Common myeloid progenitor, CD34-positive (primary cell): ENCODE measurements around the gene OPCML.

Source experiments
- CTCF ChIA-PET: fragments of 350-600 bp; sonication (Branson Sonifier 250); formaldehyde crosslinking; loops from one replicate; lab custom pipeline; 2021; ENCODE audit warnings: antibody characterized with exemption; lab: Charles Lee
- POLR2A ChIA-PET: fragments of 350-600 bp; sonication (Branson Sonifier 250); formaldehyde crosslinking; loops from one replicate; lab custom pipeline; 2021; ENCODE audit warnings: antibody characterized with exemption; lab: Charles Lee
- DNase-seq, 3 donors: peaks; one replicate each; pipeline versions ENCODE4 v3.0.0 to v3.0.0-alpha.2; 2013
- H3K27ac ChIP-seq, 2 experiments: 1 replicate in 1 of 2; 2 replicates in 1 of 2; pipeline ENCODE4 v1.7.0; 2013; ENCODE audit warnings: inconsistent platforms in 2 of 2, low read length in 2 of 2, mild to moderate bottlenecking in 2 of 2, low read depth in 1 of 2, moderate library complexity in 1 of 2; ENCODE audit not compliant: severe bottlenecking in 2 of 2, insufficient read depth in 1 of 2, poor library complexity in 1 of 2
- H3K27me3 ChIP-seq, 5 experiments: replicated peaks in 2 of 5; 1 replicate in 3 of 5; 2 replicates in 2 of 5; pipeline versions ENCODE4 v1.6.1 to v1.7.0; 2013; ENCODE audit warnings: low read length in 4 of 5, mild to moderate bottlenecking in 2 of 5, moderate library complexity in 2 of 5, inconsistent platforms in 1 of 5; ENCODE audit not compliant: insufficient read depth in 5 of 5, control insufficient read depth in 4 of 5
- H3K36me3 ChIP-seq, 4 experiments: 1 replicate in 2 of 4; 2 replicates in 2 of 4; pipeline versions ENCODE4 v1.6.1 to v1.7.0; 2013; ENCODE audit warnings: low read length in 3 of 4, control low read depth in 1 of 4, mild to moderate bottlenecking in 1 of 4; ENCODE audit not compliant: control insufficient read depth in 4 of 4, insufficient read depth in 4 of 4
- H3K4me1 ChIP-seq, 4 experiments: 1 replicate in 3 of 4; 2 replicates in 1 of 4; pipeline versions ENCODE4 v1.6.1 to v1.7.1; 2013; ENCODE audit warnings: low read length in 3 of 4, mild to moderate bottlenecking in 3 of 4, control low read depth in 1 of 4, inconsistent platforms in 1 of 4, moderate library complexity in 1 of 4; ENCODE audit not compliant: control insufficient read depth in 4 of 4, insufficient read depth in 4 of 4; ENCODE audit errors: control extremely low read depth in 1 of 4
- H3K4me3 ChIP-seq, 7 experiments: 1 replicate in 4 of 7; 2 replicates in 3 of 7; pipeline versions ENCODE4 v1.5.1 to v1.7.0; 2013; ENCODE audit warnings: mild to moderate bottlenecking in 7 of 7, low read length in 6 of 7, moderate library complexity in 6 of 7, inconsistent platforms in 2 of 7, low read depth in 2 of 7, control low read depth in 1 of 7; ENCODE audit not compliant: insufficient read depth in 4 of 7, control insufficient read depth in 1 of 7; ENCODE audit errors: extremely low read depth in 1 of 7
- H3K9me3 ChIP-seq, 5 experiments: 1 replicate in 4 of 5; 2 replicates in 1 of 5; pipeline versions ENCODE4 v1.6.1 to v1.7.1; 2013; ENCODE audit warnings: low read length in 4 of 5, mild to moderate bottlenecking in 2 of 5, inconsistent platforms in 1 of 5, low read depth in 1 of 5, moderate library complexity in 1 of 5; ENCODE audit not compliant: control insufficient read depth in 4 of 5, insufficient read depth in 2 of 5; ENCODE audit errors: control extremely low read depth in 1 of 5
- WGBS: methylation state at CpG from one replicate; pipeline ENCODE4 v1.1.5; 2013; ENCODE audit not compliant: insufficient coverage; 5-methylcytosine and 5-hydroxymethylcytosine counted together

The OPCML gene

DNA sequence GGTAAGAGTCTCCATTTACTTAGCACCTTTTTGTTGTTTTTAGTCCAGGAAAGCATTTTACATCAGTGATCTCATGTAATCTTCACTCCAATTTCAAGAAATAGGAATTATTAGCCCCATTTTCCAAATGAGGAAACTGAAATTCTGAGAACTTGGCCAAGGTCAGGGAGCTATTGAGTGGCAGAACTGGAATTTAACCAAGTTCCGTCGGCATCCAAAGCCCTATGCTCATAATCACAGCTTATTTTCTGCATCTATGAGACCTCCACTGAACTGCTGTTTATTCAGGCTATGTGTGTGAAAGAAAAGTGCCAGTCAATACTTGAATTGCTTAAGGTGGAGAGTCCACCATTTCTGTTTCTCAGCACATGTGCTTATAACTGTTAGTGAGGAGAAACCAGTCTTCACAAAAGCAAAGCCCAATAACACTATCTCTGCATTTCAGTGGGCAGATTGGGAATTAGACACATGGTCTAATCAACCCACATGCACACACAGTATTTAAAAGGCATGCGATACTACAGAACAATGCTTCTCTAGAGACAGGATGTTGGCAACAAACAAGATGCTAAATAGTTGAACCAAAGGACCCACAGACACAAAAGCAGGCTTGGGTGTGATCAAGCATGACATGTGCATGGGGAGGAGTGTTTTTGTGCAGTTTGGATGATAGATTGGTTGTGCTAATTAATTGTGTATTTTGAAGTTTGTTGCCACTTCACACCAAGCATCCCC is 780.6 kb downstream of the OPCML start:
- POLR2A ChIA-PET = no interaction called here
- no peak for DNase-seq
- 83% methylated on average over 1 of the region's 3 CpGs for WGBS
- Histone ChIP-seq H3K4me3 (no peak overlapping the region), H3K27me3 (no peaks in the 10 kb centered on the region), H3K9me3 (peaks cover 0 to 1% (median 0%) of the 10 kb centered on the region in 5 experiments), H3K36me3 (no peaks in the 10 kb centered on the region), H3K4me1 (no peaks in the 10 kb centered on the region), H3K27ac (no peak overlapping the region)
- CTCF ChIA-PET = no interaction called here

DNA sequence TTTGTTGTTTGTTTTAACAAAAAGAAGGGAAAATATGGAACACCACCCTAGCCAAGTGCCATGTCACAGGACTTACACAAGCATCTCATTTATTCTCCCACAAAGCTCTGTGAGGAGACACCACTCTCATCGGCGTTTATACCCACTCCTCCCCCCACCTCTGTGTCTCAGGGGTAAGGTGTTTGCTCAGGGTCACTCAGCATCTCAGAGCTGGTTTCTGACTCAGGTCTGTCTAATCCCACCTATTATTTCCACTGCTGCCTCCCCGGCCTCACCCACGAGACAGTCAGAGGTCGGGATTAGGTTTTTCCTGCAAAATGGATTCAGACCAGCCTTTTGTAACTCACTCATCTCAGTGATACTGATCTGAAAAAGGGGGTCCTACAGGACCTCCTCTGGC is 786.0 kb downstream of the OPCML start:
- no peaks in the 10 kb centered on the region for H3K36me3 ChIP-seq
- H3K4me3 ChIP-seq = no peak overlapping the region
- 94% methylated on average over 5 of the region's 5 CpGs for WGBS
- DNase-seq = no peak
- H3K27me3 ChIP-seq = no peaks in the 10 kb centered on the region
- ChIA-PET CTCF (no interaction called here), POLR2A (interaction anchor here (0.5 kb wide), 1 partner anchor 1583 kb away, joined by 3 read pairs; no protein-coding TSS in a partner anchor)
- no peak overlapping the region for H3K27ac ChIP-seq
- no peaks in the 10 kb centered on the region for H3K9me3 ChIP-seq
- H3K4me1 ChIP-seq = no peaks in the 10 kb centered on the region

DNA sequence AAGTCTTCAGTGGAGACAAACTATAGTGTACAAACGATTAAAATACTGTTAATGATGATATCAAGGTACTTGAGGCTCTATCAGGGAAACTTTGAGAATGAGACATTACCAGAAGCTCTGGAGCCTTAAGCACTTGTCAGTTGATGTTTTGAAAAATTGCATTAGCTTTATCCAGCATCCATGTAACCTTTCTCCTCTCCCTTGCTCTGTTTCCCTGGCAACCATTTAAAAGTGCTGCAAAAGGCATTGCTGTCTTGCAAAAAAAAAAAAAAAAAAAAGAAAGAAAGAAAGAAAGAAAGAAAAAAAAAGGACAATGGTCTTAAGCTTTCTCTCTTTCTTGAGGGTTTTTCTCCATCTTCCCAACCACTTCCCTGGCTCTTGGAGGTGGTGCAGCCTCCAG is 787.0 kb downstream of the OPCML start:
- no peak overlapping the region for H3K4me3 ChIP-seq
- H3K36me3 ChIP-seq = no peaks in the 10 kb centered on the region
- no peaks in the 10 kb centered on the region for H3K27me3 ChIP-seq
- no peak for DNase-seq
- H3K9me3 ChIP-seq = no peaks in the 10 kb centered on the region
- no peak overlapping the region for H3K27ac ChIP-seq
- H3K4me1 ChIP-seq = no peaks in the 10 kb centered on the region
- WGBS = 71% methylated on average over 1 of the region's 1 CpG
- ChIA-PET POLR2A (interaction anchor here (0.9 kb wide), 1 partner anchor 60 kb away, joined by 3 read pairs; no protein-coding TSS in a partner anchor), CTCF (no interaction called here)

DNA sequence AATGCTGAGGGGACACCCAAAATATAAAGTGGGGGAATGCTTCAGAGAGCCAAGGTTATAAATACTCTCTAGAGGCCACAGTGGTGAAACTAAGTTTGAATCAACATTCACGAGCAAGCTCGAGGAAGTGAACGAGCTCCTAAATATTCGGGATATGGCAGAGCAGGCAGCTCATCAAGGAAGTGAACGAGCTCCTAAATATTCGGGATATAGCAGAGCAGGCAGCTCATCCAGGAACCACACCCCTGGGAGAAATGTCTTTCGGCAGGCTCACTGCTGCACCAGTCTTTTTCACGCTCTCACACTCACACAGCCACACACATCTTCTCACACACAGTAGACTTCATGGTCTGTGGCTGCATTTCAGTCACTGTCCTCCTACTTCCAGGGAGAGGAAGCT is 787.5 kb downstream of the OPCML start:
- Histone ChIP-seq H3K4me3 (no peak overlapping the region), H3K9me3 (no peaks in the 10 kb centered on the region), H3K36me3 (no peaks in the 10 kb centered on the region), H3K27me3 (no peaks in the 10 kb centered on the region), H3K4me1 (no peaks in the 10 kb centered on the region), H3K27ac (no peak overlapping the region)
- WGBS = 54% methylated on average over 5 of the region's 8 CpGs
- no peak for DNase-seq
- ChIA-PET CTCF (no interaction called here), POLR2A (interaction anchor here (0.9 kb wide), 1 partner anchor 59 kb away, joined by 3 read pairs; no protein-coding TSS in a partner anchor)

DNA sequence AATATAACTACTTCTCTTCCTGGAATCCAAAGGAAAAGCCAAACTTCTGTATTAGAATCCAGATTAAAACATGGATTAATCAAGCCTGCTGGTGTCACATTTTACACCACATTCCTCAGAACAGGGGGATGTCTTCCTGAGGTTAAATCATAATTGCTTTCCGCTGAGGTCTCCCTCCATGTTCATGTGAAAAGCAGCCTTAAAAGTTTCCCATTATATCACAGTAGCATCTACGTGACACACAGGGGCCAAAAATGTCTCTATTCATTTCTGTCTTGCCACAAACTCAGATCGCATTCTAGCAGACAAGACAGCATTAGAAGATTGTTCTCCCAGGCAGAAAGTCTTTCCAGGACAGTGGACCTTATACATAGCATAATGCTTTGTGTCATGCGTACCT is 788.7 kb downstream of the OPCML start:
- ChIA-PET CTCF (no interaction called here), POLR2A (no interaction called here)
- Histone ChIP-seq H3K4me3 (no peak overlapping the region), H3K36me3 (no peaks in the 10 kb centered on the region), H3K9me3 (no peaks in the 10 kb centered on the region), H3K27ac (no peak overlapping the region), H3K4me1 (no peaks in the 10 kb centered on the region), H3K27me3 (no peaks in the 10 kb centered on the region)
- DNase-seq = no peak
- 97% methylated on average over 3 of the region's 4 CpGs for WGBS

DNA sequence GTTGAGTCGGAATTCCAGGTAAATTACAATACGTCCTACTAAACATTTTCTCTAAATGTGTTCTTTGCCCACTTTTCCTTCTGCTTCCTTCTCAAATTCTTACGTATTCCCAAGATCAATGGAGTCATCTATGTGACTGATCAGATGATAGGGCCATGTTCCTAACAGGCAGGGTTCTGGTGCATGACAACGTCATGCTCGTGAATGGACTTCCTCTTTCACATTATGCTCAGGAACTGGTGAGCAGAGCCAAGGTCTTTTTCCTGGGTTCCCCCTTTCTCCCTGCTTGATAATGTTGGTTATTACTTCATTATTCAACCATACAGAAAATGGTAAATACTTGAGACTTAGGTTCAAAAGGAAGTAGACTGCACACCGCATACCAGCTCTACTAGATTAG is 789.4 kb downstream of the OPCML start:
- Histone ChIP-seq H3K4me1 (no peaks in the 10 kb centered on the region), H3K27me3 (no peaks in the 10 kb centered on the region), H3K9me3 (no peaks in the 10 kb centered on the region), H3K4me3 (no peak overlapping the region), H3K36me3 (no peaks in the 10 kb centered on the region), H3K27ac (no peak overlapping the region)
- POLR2A ChIA-PET = no interaction called here
- DNase-seq = no peak
- CTCF ChIA-PET = no interaction called here
- 42% methylated on average over 4 of the region's 6 CpGs for WGBS

DNA sequence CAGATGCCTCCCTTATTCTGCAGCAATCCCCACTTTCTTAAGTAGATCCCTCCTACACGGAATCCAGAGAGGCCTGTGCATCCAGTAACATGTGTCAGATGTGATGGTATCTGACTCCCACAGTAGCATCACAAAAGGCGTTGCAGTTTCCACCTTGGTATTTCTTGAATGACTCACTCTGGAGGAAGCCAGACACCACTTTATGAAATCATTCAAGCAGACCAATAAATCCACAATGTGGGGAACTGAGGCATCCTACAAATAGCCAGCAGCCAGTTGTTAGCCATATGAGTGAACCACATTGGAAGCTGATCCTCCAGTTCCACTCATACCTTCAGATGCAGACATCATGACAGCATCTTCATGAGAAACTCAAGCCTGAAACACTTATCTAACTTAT is 798.1 kb downstream of the OPCML start:
- 100% methylated on average over 2 of the region's 2 CpGs for WGBS
- ChIA-PET POLR2A (no interaction called here), CTCF (no interaction called here)
- H3K27ac ChIP-seq = no peak overlapping the region
- H3K9me3 ChIP-seq = no peaks in the 10 kb centered on the region
- DNase-seq = no peak
- H3K4me3 ChIP-seq = no peak overlapping the region
- no peaks in the 10 kb centered on the region for H3K36me3 ChIP-seq
- H3K4me1 ChIP-seq = no peaks in the 10 kb centered on the region
- no peaks in the 10 kb centered on the region for H3K27me3 ChIP-seq
